Measurements from ENCODE around the gene SUFU.

The SUFU gene

GRCh38 chr10:102682416-102682815 lies 178.6 kb downstream of the SUFU start:
- FAIRE-seq (no peak), DNase-seq (ENCODE audit: insufficient read length, low spot score) (no peak)

- DNase-seq (ENCODE audit: insufficient read length, low spot score): no peak
- FAIRE-seq: no peak
These were observed 179.2 kb downstream of the SUFU start for GRCh38 chr10:102682981-102683380.
